SKM-1 (cell line): ENCODE results near the gene NMRK2.
"Not testable (repeated sequence)": the region's sequence is repeated elsewhere in the genome, so short reads cannot be mapped to it uniquely, and the experiment has no call there.

ENCODE experiments used
- DNase-seq: peaks from one replicate; lab custom pipeline; 2025; ENCODE audit not compliant: unreplicated experiment; lab: John Stamatoyannopoulos, UW

Gene NMRK2

GRCh38 chr19:3964256-3965194, 31.7 kb downstream of the NMRK2 start:
- no peak for DNase-seq

GRCh38 chr19:3966051-3967017, 33.5 kb downstream of the NMRK2 start:
- DNase-seq = no peak

GRCh38 chr19:3967983-3968382, 35.1 kb downstream of the NMRK2 start:
- DNase-seq = not testable (repeated sequence)

- no peak for DNase-seq
These were observed 35.9 kb downstream of the NMRK2 start for GRCh38 chr19:3968556-3969434.

GRCh38 chr19:3969435-3970312, 36.8 kb downstream of the NMRK2 start:
- no peak for DNase-seq

- DNase-seq = no peak
These were observed 37.5 kb downstream of the NMRK2 start for GRCh38 chr19:3970313-3970807.

GRCh38 chr19:3970808-3971598, 38.1 kb downstream of the NMRK2 start, which contains the start of gene DAPK3:
DAPK3 (minus strand) TSS chr19:3971099; CDS start chr19:3969735, 1,364 bp downstream.
- peak; percentile 98 for DNase-seq

- no peak for DNase-seq
These were observed 42.3 kb downstream of the NMRK2 start for GRCh38 chr19:3975144-3975543.

GRCh38 chr19:3975637-3976087, 42.8 kb downstream of the NMRK2 start:
- DNase-seq = no peak

- DNase-seq = no peak
These were observed 43.8 kb downstream of the NMRK2 start for GRCh38 chr19:3976495-3977241.

- DNase-seq = no peak
These were observed 44.6 kb downstream of the NMRK2 start for GRCh38 chr19:3977242-3978143.

- no peak for DNase-seq
These were observed 45.3 kb downstream of the NMRK2 start for GRCh38 chr19:3978145-3978544.

GRCh38 chr19:3979289-3979673, 46.4 kb downstream of the NMRK2 start:
- DNase-seq = no peak

- DNase-seq = no peak
These were observed 46.9 kb downstream of the NMRK2 start for GRCh38 chr19:3979674-3980352.

GRCh38 chr19:3980353-3981251, 47.7 kb downstream of the NMRK2 start:
- no peak for DNase-seq
